Smooth muscle cell (in vitro differentiated cells): ENCODE results near the gene TMEM178A. TPM values are rescaled to one million over a fixed set of nuclear protein-coding genes. Genes with fewer than 3 reads are reported as not detected.

ENCODE experiments used
- DNase-seq: peaks from one replicate; lab custom pipeline; 2025; ENCODE audit not compliant: unreplicated experiment; lab: John Stamatoyannopoulos, UW
- H2AFZ ChIP-seq: fragments of 200-600 bp; sonication (generic); 2 replicates; pipeline ENCODE4 v1.6.0; 2016; ENCODE audit warnings: antibody characterized with exemption, low read depth, mild to moderate bottlenecking
- H3F3A ChIP-seq: fragments of 200-600 bp; sonication (generic); 2 replicates; pipeline ENCODE4 v1.6.0; 2017; ENCODE audit warnings: antibody characterized with exemption, low read depth
- H3K27ac ChIP-seq: fragments of 200-600 bp; sonication (generic); 2 replicates; pipeline ENCODE4 v1.5.1; 2016; ENCODE audit warnings: low read depth, mild to moderate bottlenecking
- H3K27me3 ChIP-seq: fragments of 200-600 bp; sonication (generic); 2 replicates; pipeline ENCODE4 v1.6.1; 2016; ENCODE audit warnings: low read depth, mild to moderate bottlenecking
- H3K36me3 ChIP-seq: fragments of 200-600 bp; sonication (generic); 2 replicates; pipeline ENCODE4 v1.5.1; 2016; ENCODE audit warnings: low read depth
- H3K4me1 ChIP-seq: fragments of 200-600 bp; sonication (generic); 2 replicates; pipeline ENCODE4 v1.5.1; 2016; ENCODE audit warnings: low read depth
- H3K4me2 ChIP-seq: fragments of 200-600 bp; sonication (generic); 2 replicates; pipeline ENCODE4 v1.6.0; 2016; ENCODE audit warnings: mild to moderate bottlenecking
- H3K4me3 ChIP-seq: fragments of 200-600 bp; sonication (generic); 2 replicates; pipeline ENCODE4 v1.5.1; 2016; ENCODE audit warnings: mild to moderate bottlenecking
- H3K79me2 ChIP-seq: fragments of 200-600 bp; sonication (generic); 2 replicates; pipeline ENCODE4 v1.6.0; 2016; ENCODE audit warnings: low read depth, mild to moderate bottlenecking
- H3K9ac ChIP-seq: fragments of 200-600 bp; sonication (generic); 2 replicates; pipeline ENCODE4 v1.6.0; 2016; ENCODE audit warnings: low read depth
- H3K9me3 ChIP-seq: fragments of 200-600 bp; sonication (generic); replicated peaks from 2 replicates; pipeline ENCODE4 v1.5.1; 2016; ENCODE audit warnings: low read depth
- H4K20me1 ChIP-seq: fragments of 200-600 bp; sonication (generic); 2 replicates; pipeline ENCODE4 v1.6.0; 2016; ENCODE audit warnings: low read depth
- WGBS: methylation state at CpG from one replicate; pipeline ENCODE4 v1.1.7; 2016; ENCODE audit warnings: low lambda C conversion rate; 5-methylcytosine and 5-hydroxymethylcytosine counted together
- polyA plus RNA-seq: library from polyadenylated mRNA; unstranded; fragments of >200 nt; fragmentation: Nextera tagmentation; extraction: Ambion mirVana; gene quantifications from 2 replicates; pipeline ENCODE4 v1.2.1, GENCODE V29; 2016
- total RNA-seq: library from RNA; depleted of rRNA; stranded (reverse); fragments of >200 nt; gene quantifications from 2 replicates; pipeline ENCODE4 v1.2.3, GENCODE V29; 2014
- TF ChIP-seq, protein P1 (sequence below): fragments of 200-600 bp; sonication (generic); IDR thresholded peaks from 2 replicates; pipeline ENCODE4 v1.5.1; 2017; ENCODE audit warnings: borderline replicate concordance, mild to moderate bottlenecking, antibody characterized with exemption; ENCODE audit not compliant: insufficient read depth, poor library complexity, severe bottlenecking

Gene TMEM178A
- total and polyA plus RNA-seq, 2 experiments from 2014 or later = 14.6 to 22.2 TPM

DNA sequence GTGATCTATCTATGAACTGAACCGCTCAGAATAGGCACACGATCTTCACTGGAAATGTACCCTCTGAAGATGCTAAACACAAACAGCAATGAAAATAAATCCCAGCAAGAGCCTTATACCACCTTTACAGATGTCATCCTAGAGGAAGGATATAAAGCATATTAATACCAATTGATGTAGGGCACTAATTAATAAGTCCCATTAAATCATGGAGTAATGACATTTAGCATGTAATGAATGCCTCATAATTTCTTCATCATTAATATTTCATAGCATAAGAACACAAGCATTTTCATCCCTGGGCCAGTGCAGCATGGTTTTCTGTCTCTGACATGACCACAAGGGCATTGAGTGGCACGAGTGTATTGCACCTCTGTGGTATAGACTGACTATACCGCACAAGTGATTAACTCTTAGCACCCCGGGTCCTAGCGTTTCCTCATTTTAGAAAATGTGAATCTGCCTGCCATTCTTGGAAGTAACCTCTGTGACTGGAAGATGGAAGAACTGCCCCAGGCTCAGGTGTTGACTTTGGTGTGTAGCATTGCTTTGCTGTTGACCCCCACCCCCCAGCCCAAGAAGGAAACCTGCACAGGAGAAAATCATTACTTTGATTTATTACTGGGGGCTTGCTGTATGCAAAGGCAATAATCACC, 1.4 kb upstream of the TMEM178A start:
- TF ChIP-seq, protein P1, sequence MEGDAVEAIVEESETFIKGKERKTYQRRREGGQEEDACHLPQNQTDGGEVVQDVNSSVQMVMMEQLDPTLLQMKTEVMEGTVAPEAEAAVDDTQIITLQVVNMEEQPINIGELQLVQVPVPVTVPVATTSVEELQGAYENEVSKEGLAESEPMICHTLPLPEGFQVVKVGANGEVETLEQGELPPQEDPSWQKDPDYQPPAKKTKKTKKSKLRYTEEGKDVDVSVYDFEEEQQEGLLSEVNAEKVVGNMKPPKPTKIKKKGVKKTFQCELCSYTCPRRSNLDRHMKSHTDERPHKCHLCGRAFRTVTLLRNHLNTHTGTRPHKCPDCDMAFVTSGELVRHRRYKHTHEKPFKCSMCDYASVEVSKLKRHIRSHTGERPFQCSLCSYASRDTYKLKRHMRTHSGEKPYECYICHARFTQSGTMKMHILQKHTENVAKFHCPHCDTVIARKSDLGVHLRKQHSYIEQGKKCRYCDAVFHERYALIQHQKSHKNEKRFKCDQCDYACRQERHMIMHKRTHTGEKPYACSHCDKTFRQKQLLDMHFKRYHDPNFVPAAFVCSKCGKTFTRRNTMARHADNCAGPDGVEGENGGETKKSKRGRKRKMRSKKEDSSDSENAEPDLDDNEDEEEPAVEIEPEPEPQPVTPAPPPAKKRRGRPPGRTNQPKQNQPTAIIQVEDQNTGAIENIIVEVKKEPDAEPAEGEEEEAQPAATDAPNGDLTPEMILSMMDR = no peak
- peaks cover 3% of the 10 kb centered on the region for H3F3A ChIP-seq
- peaks cover 23% of the 10 kb centered on the region for H3K27me3 ChIP-seq
- H3K9ac ChIP-seq = no peak overlapping the region
- DNase-seq = no peak
- WGBS = 82% methylated on average over 6 of the region's 6 CpGs
- no peak overlapping the region for H3K4me3 ChIP-seq
- H3K27ac ChIP-seq = no peak overlapping the region
- peaks cover 7% of the 10 kb centered on the region for H3K4me1 ChIP-seq
- H2AFZ ChIP-seq = no peak overlapping the region
- no peaks in the 10 kb centered on the region for H4K20me1 ChIP-seq
- H3K4me2 ChIP-seq = no peak overlapping the region
- H3K9me3 ChIP-seq = no peaks in the 10 kb centered on the region
- H3K36me3 ChIP-seq = no peaks in the 10 kb centered on the region
- peaks cover 5% of the 10 kb centered on the region for H3K79me2 ChIP-seq

DNA sequence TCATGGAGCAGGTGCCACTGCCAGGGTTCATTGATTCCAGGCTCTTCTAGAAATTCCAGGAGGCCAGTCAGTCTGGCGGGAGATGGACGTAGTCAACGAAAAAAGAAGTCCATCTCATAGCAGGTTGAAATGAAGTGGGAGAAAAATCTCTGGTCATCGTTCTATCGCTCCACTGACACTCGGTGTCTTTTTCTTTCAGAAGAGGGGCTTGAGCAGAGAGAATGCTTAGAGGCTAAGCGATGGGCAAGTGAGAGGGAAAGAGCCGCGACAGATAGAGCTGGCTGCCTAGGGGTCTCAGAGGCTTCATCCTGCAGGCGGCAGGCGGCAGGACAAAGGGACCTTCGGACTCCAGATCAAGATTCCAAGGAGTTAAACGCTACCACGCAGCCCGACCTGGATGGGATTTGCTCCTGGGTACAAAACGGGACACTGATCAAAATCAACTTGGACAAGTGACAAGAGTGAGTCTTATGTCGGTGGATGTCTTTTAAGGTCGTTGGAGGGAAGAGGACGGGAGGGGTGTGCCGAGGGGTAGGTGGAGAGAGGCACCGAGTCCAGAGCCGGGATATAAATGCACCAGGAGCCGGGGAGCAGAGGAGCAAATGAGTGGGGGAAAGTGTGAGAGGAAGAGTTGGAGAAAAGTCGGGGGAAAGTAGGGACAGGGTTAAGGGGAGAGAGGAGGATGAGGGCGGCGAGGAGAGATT, 677 bp upstream of the TMEM178A start:
- Histone ChIP-seq H3K4me3 (peak overlapping the region; percentile 58), H3K27me3 (peaks cover 27% of the 10 kb centered on the region), H3K4me2 (peak overlapping the region; percentile 92)

DNA sequence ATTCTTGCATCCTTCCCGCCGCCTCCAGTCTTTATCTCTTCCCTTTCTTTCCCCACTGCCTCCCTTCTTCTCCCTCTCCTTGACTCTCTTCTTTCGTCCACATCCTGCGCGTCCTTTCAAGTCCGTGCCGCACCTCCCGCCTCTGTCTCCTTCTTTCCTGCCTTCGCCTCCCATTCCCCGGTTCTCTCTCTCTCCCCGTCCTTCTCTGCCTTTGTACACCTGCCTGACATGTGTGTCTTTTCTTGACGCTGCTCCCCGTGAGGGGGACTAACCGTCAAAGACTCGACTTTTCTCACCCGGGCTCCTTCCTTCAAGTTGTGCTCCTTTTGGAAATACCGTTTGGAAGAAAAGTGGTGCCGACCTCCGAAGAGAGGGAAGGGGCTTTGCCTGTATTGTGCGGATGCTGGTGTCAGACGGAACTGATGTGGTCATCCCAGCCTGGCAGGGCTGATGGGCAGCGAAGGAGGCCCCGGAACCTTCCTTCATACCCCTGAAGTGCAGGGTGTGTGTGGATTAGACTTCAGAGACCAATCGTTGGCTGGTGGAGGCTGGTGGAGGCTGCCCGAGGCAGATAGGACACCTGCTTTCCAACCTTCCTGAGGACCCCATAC, 879 bp downstream of the TMEM178A start:
- Histone ChIP-seq H3K4me3 (peak overlapping the region; percentile 58), H4K20me1 (no peaks in the 10 kb centered on the region), H3K9me3 (no peaks in the 10 kb centered on the region), H3K4me1 (peaks cover 7% of the 10 kb centered on the region), H3K4me2 (peak overlapping the region; percentile 92), H3K27ac (no peak overlapping the region), H2AFZ (peak overlapping the region; percentile 87), H3K9ac (peak overlapping the region; percentile 29), H3F3A (peaks cover 3% of the 10 kb centered on the region), H3K79me2 (peaks cover 7% of the 10 kb centered on the region), H3K27me3 (peaks cover 28% of the 10 kb centered on the region), H3K36me3 (no peaks in the 10 kb centered on the region)
- WGBS = 4% methylated on average over 23 of the region's 25 CpGs
- no peak for DNase-seq
- TF ChIP-seq, protein P1 = no peak

More for the DNA sequence above, 677 bp upstream of the TMEM178A start:
- no peak for DNase-seq
- Histone ChIP-seq H3K36me3 (no peaks in the 10 kb centered on the region), H3K9ac (no peak overlapping the region), H2AFZ (no peak overlapping the region), H3K9me3 (no peaks in the 10 kb centered on the region), H3K27ac (no peak overlapping the region), H3F3A (peaks cover 3% of the 10 kb centered on the region), H3K4me1 (peaks cover 7% of the 10 kb centered on the region), H3K79me2 (peaks cover 7% of the 10 kb centered on the region), H4K20me1 (no peaks in the 10 kb centered on the region)
- WGBS = 15% methylated on average over 23 of the region's 26 CpGs
- TF ChIP-seq, protein P1 = no peak
